ENCODE results near the gene NMNAT2.

DNA sequence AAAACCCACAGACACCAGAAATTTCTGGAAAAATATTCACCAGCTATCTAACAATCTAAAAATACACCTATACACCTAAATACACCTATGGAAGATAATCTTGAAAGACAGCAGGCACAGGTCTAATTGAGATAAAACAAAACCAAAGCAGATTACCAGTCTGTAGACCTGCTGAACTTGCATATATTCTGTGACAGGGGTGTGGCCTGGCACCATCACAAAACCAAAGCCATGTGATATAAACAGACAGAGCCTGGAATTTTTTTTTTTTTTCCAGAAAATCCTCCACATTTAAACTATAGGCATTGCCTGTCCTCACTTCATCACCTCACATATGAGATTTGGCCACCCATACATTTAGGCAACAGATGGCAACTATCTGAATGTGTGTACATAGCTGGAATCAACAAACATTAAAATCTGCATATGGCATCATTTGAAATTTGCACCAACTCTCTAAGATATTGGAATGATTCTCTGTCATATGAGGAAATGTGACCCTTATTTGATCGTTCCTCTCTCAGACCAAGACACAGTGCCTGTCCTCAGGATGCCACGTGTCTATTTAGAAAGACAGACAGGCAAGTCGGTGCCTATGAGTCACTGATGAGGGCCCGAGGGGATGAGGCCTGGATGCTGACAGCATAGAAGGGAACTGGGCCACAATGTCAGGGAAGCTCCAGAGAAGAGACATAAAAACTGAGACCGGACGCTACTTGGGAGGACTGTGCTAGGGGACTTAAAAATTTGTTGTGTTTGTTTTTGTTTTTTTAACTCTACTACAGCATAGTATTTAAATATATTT is 32.6 kb downstream of the NMNAT2 start:
- TF ChIP-seq EZH2phosphoT487 (IDR thresholded peaks at IDR 0.05; ENCODE audit: borderline replicate concordance, low read depth, low read length): no peak
- TF ChIP-seq CTCF (conservative IDR thresholded peaks at IDR 0.05; ENCODE audit: low read length): no peak

All from OCI-LY7 (cell line).